Loucy (cell line): ENCODE measurements around the gene MAP2K3.

Experiments
- H2AFZ ChIP-seq: fragments of 200-600 bp; sonication (generic); 2 replicates; pipeline ENCODE4 v1.6.0; 2016; ENCODE audit warnings: antibody characterized with exemption, mild to moderate bottlenecking, low read length, moderate library complexity
- H3F3A ChIP-seq: fragments of 200-600 bp; 2 replicates; pipeline ENCODE4 v1.6.0; 2016; ENCODE audit warnings: antibody characterized with exemption, low read depth, mild to moderate bottlenecking
- H3K27me3 ChIP-seq: fragments of 200-600 bp; sonication (generic); 2 replicates; pipeline ENCODE4 v1.6.1; 2014; ENCODE audit warnings: low read length, mild to moderate bottlenecking; ENCODE audit not compliant: insufficient read depth, poor library complexity, severe bottlenecking
- H3K36me3 ChIP-seq: fragments of 200-600 bp; sonication (generic); 2 replicates; pipeline ENCODE4 v1.6.1; 2016; ENCODE audit warnings: low read length; ENCODE audit not compliant: insufficient read depth
- H3K4me1 ChIP-seq: fragments of 200-600 bp; sonication (generic); 2 replicates; pipeline ENCODE4 v1.5.1; 2014; ENCODE audit warnings: low read length, mild to moderate bottlenecking; ENCODE audit not compliant: insufficient read depth, poor library complexity, severe bottlenecking
- H3K4me2 ChIP-seq: fragments of 200-600 bp; sonication (generic); 2 replicates; pipeline ENCODE4 v1.6.0; 2014; ENCODE audit warnings: antibody characterized with exemption, low read length, low read depth, mild to moderate bottlenecking; ENCODE audit not compliant: poor library complexity, severe bottlenecking
- H3K4me3 ChIP-seq: fragments of 200-600 bp; sonication (generic); 2 replicates; pipeline ENCODE4 v1.5.1; 2014; ENCODE audit warnings: low read length, mild to moderate bottlenecking, mixed read lengths; ENCODE audit not compliant: poor library complexity, severe bottlenecking
- H3K79me2 ChIP-seq: fragments of 200-600 bp; sonication (generic); 2 replicates; pipeline ENCODE4 v1.6.1; 2014; ENCODE audit warnings: low read length; ENCODE audit not compliant: insufficient read depth
- H3K9ac ChIP-seq: fragments of 200-600 bp; sonication (generic); 2 replicates; pipeline ENCODE4 v1.6.0; 2014; ENCODE audit warnings: mild to moderate bottlenecking, low read depth, low read length, moderate library complexity; ENCODE audit not compliant: poor library complexity, severe bottlenecking
- H3K9me2 ChIP-seq: fragments of 200-600 bp; sonication (generic); replicated peaks from 2 replicates; pipeline ENCODE4 v1.6.1; 2016; ENCODE audit warnings: low read depth, low read length, mixed read lengths
- H3K9me3 ChIP-seq: fragments of 200-600 bp; sonication (generic); 2 replicates; pipeline ENCODE4 v1.6.1; 2014; ENCODE audit warnings: mild to moderate bottlenecking, antibody characterized with exemption, low read length, low read depth; ENCODE audit not compliant: insufficient read depth
- H4K20me1 ChIP-seq: fragments of 200-600 bp; sonication (generic); 2 replicates; pipeline ENCODE4 v1.6.0; 2014; ENCODE audit warnings: antibody characterized with exemption, low read length, mild to moderate bottlenecking; ENCODE audit not compliant: insufficient read depth, poor library complexity, severe bottlenecking
- CTCF ChIP-seq: fragments of 200-600 bp; sonication (generic); conservative IDR thresholded peaks from 2 replicates; pipeline ENCODE4 v1.5.1; 2014; ENCODE audit warnings: mild to moderate bottlenecking, antibody characterized with exemption, low read length
- EZH2phosphoT487 ChIP-seq: fragments of 200-600 bp; IDR thresholded peaks from 2 replicates; pipeline ENCODE4 v1.6.1; 2018; ENCODE audit warnings: antibody characterized with exemption, mild to moderate bottlenecking, moderate library complexity, borderline replicate concordance

MAP2K3 gene

DNA sequence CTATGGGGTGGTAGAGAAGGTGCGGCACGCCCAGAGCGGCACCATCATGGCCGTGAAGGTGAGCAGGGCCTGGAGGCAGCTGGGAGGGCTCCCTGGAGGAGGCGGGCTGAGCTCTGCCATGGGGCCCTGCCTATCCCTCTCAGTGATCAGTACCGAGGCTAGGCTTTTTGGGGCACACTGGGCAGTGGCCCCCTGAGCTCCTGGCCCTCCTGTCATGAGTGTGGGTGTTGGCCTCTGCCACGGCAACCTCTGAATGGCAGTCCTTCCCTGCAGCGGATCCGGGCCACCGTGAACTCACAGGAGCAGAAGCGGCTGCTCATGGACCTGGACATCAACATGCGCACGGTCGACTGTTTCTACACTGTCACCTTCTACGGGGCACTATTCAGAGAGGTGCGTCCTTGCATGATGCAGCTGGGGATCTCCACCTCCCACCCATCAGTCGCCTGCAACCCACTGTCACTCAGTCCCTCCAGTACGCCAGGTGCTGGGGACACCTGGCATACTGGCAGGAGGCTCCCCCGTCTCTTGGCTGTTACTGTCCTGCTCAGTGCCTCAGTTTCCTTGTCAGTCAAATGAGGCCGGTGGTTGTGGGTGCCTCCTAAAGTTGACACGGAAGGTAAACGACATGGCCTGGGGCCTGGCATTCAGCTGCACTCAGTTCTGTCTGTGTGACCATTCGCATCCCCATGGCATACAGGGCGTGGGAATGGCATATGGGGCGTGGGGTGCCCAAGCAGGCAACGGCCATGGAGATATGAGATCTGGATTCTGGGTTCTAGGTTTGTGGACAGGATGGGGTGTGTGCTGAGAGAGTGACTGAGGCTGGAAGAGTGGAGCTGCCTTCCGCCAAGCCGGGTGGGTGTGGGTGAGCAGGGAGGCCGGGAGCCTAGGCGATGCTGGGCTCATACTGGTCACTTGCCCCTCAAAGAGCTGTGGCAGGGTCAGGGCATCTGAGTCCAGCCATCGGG lies 16.4 kb downstream of the MAP2K3 start:
- H3K9me2 ChIP-seq = no peaks in the 10 kb centered on the region
- no peak overlapping the region for H3K9ac ChIP-seq
- no peak for TF ChIP-seq EZH2phosphoT487
- TF ChIP-seq CTCF = no peak
- peaks cover 5% of the 10 kb centered on the region for H4K20me1 ChIP-seq
- H3K9me3 ChIP-seq = no peaks in the 10 kb centered on the region; the same call in 1 of the 2 replicates
- H3K36me3 ChIP-seq = peaks cover 45% of the 10 kb centered on the region; the same call in 1 of the 2 replicates
- H2AFZ ChIP-seq = no peak overlapping the region
- no peak overlapping the region for H3K4me3 ChIP-seq
- no peak overlapping the region for H3K4me2 ChIP-seq
- H3K4me1 ChIP-seq = no peaks in the 10 kb centered on the region
- H3K27me3 ChIP-seq = no peaks in the 10 kb centered on the region
- H3K79me2 ChIP-seq = peaks cover 4% of the 10 kb centered on the region; the same call in 1 of the 2 replicates
- H3F3A ChIP-seq = no peaks in the 10 kb centered on the region

DNA sequence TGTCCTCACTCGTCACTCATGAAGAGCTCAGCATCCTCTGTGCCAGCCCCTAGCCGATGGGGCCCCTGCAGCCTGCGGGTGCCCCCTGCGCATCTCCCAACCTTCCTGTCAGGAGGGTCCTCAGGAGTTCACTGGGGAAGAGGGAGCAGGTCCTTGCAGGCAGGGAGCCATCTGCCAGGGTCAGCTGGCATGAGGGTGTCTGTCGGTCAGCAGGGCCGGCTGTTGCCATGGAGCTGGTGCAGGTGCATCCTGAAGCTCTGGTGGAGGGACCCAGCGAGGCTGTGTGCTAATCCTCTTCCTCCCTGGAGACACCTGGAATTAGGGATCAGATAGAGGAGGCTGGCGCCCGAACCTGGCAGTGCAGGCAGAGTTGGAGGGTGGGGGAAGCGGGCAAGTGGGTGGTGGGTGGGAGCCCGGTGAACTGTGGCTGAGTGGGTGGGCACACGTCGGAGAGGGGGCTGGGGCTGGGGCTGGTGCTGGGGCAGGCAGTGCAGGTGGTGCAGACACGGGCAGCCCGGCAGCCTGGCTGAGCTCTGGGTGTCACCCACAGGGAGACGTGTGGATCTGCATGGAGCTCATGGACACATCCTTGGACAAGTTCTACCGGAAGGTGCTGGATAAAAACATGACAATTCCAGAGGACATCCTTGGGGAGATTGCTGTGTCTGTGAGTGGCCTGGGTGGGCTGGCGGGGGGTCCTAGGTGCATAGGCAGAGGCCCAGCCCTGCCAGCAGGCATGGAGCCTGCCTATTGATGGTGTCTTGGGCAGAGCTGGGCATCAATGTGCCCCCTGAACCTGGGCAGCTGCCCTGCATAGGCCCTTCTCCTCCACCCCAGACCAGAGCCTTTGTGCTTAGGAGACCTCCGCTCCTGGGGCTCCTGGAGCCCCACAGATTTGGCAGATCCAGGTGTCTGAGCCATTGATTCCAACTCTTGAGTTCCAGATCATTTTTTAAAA lies 17.4 kb downstream of the MAP2K3 start:
- Histone ChIP-seq H3K4me3 (no peak overlapping the region), H3K9me3 (no peaks in the 10 kb centered on the region; the same call in 1 of the 2 replicates), H3K36me3 (peaks cover 45% of the 10 kb centered on the region; the same call in 1 of the 2 replicates), H3K79me2 (no peaks in the 10 kb centered on the region; the same call in 1 of the 2 replicates), H3K27me3 (no peaks in the 10 kb centered on the region), H3K4me1 (no peaks in the 10 kb centered on the region), H3K9ac (no peak overlapping the region), H3F3A (no peaks in the 10 kb centered on the region), H4K20me1 (no peaks in the 10 kb centered on the region), H2AFZ (no peak overlapping the region), H3K9me2 (no peaks in the 10 kb centered on the region), H3K4me2 (no peak overlapping the region)
- no peak for TF ChIP-seq EZH2phosphoT487
- TF ChIP-seq CTCF = no peak

DNA sequence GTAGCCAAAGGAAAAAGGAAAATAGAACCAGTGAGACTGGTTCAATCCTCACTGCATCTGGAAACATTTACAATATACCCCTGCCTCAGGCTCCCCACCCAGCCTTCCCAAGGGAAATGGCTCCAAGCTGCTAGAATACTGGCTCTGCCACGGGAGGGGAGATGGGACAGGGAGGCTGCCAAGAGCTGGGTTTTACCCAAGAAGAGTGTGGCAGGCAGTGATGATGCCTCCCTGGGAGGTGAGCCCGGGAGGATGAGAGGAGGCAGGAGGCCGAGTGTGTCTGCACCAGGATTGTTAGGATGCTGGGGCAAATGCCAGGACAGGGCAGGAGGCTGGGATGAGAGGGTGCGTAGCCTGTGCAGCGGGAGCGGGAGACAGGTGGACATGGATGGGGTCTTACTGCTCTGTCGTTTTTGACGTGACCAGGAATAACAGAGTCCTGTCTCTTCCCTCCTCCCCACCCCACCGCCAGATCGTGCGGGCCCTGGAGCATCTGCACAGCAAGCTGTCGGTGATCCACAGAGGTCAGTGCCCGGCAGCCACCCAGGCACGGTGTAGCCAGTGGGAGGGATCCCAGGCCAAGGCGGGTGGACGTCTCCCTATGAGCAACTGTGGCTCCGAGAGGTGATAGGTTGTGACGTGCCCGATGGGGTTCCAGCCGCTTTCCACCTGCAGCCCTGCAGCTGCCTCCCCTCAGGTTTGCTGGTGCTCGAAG lies 18.4 kb downstream of the MAP2K3 start:
- Histone ChIP-seq H3K4me1 (no peaks in the 10 kb centered on the region), H4K20me1 (no peaks in the 10 kb centered on the region), H3K9me2 (no peaks in the 10 kb centered on the region), H3K79me2 (no peaks in the 10 kb centered on the region), H3K27me3 (no peaks in the 10 kb centered on the region), H2AFZ (no peak overlapping the region), H3K36me3 (peaks cover 45% of the 10 kb centered on the region; the same call in 1 of the 2 replicates), H3K9me3 (no peaks in the 10 kb centered on the region; the same call in 1 of the 2 replicates), H3F3A (no peaks in the 10 kb centered on the region), H3K4me3 (no peak overlapping the region), H3K9ac (no peak overlapping the region), H3K4me2 (no peak overlapping the region)
- TF ChIP-seq CTCF (no peak), EZH2phosphoT487 (no peak)
